Keratinocyte (primary cell): Measurements from ENCODE around the gene NOL11.

ENCODE experiments used
- EZH2 ChIP-seq: IDR thresholded peaks from one replicate; pipeline ENCODE4 v1.6.1; 2012; ENCODE audit warnings: inconsistent platforms, mild to moderate bottlenecking, low read length, moderate library complexity
- TF ChIP-seq, protein P1 (sequence below), 3 experiments: IDR thresholded peaks in 1 of 3; conservative IDR thresholded peaks in 1 of 3; optimal IDR thresholded peaks in 1 of 3; 2 replicates in 2 of 3; 3 replicates in 1 of 3; pipeline versions ENCODE3 to v1.5.1; 2011; ENCODE audit warnings: low read length in 3 of 3, mild to moderate bottlenecking in 3 of 3, moderate library complexity in 2 of 3, control low read depth in 1 of 3, inconsistent platforms in 1 of 3; ENCODE audit not compliant: insufficient read depth in 2 of 3; ENCODE audit errors: extremely low read depth in 1 of 3

- no peak for TF ChIP-seq EZH2
- TF ChIP-seq, protein P1, sequence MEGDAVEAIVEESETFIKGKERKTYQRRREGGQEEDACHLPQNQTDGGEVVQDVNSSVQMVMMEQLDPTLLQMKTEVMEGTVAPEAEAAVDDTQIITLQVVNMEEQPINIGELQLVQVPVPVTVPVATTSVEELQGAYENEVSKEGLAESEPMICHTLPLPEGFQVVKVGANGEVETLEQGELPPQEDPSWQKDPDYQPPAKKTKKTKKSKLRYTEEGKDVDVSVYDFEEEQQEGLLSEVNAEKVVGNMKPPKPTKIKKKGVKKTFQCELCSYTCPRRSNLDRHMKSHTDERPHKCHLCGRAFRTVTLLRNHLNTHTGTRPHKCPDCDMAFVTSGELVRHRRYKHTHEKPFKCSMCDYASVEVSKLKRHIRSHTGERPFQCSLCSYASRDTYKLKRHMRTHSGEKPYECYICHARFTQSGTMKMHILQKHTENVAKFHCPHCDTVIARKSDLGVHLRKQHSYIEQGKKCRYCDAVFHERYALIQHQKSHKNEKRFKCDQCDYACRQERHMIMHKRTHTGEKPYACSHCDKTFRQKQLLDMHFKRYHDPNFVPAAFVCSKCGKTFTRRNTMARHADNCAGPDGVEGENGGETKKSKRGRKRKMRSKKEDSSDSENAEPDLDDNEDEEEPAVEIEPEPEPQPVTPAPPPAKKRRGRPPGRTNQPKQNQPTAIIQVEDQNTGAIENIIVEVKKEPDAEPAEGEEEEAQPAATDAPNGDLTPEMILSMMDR (optimal IDR thresholded peaks at IDR 0.05 in 1 of 3, IDR thresholded peaks at IDR 0.05 in 1 of 3, conservative IDR thresholded peaks at IDR 0.05 in 1 of 3; ENCODE audit: extremely low read depth in 1 of 3, insufficient read depth in 2 of 3, low read length in 3 of 3): no peak
Measured at GRCh38 chr17:67785122-67785477, 67.4 kb downstream of the NOL11 start.
